HEK293 (cell line): Measurements from ENCODE around the gene AVP.

Source experiments
- CTCF ChIA-PET: fragments of 350-600 bp; formaldehyde crosslinking; extraction: SDS; loops from one replicate; lab custom pipeline; 2021; ENCODE audit warnings: antibody characterized with exemption; lab: Yijun Ruan, JAX
- POLR2A ChIA-PET: fragments of 300-600 bp; formaldehyde crosslinking; extraction: SDS; loops from one replicate; lab custom pipeline; 2020; ENCODE audit warnings: antibody characterized with exemption, inconsistent platforms; lab: Yijun Ruan, JAX
- H3K27ac ChIP-seq: fragments of 200-500 bp; sonication (Bioruptor generic); 2 replicates; pipeline ENCODE4 v1.5.1; 2014; ENCODE audit warnings: low read depth, low read length, control low read depth, inconsistent platforms; ENCODE audit errors: extremely low read depth
- H3K36me3 ChIP-seq, 2 experiments: fragments of 200-500 bp in 1 of 2; sonication (Bioruptor generic) in 1 of 2; 1 replicate in 1 of 2; 2 replicates in 1 of 2; pipeline ENCODE4 v1.5.1; 2014 to 2017; ENCODE audit warnings: inconsistent platforms in 2 of 2, low read length in 2 of 2; ENCODE audit not compliant: control insufficient read depth in 2 of 2, insufficient read depth in 1 of 2
- H3K4me1 ChIP-seq: fragments of 200-500 bp; sonication (Bioruptor generic); 2 replicates; pipeline ENCODE4 v1.5.1; 2014; ENCODE audit warnings: mild to moderate bottlenecking, low read length, inconsistent platforms; ENCODE audit not compliant: control insufficient read depth, insufficient read depth
- H3K4me3 ChIP-seq: 2 replicates; pipeline ENCODE4 v1.5.1; 2011; ENCODE audit warnings: low read depth, mild to moderate bottlenecking, control low read depth, low read length, moderate library complexity
- H3K9me3 ChIP-seq: fragments of 200-500 bp; sonication (Bioruptor generic); 2 replicates; pipeline ENCODE4 v1.5.1; 2014; ENCODE audit warnings: low read depth, low read length, inconsistent platforms; ENCODE audit not compliant: control insufficient read depth, insufficient read depth
- BCL11B ChIP-seq: fragments of 450-650 bp; formaldehyde crosslinking; IDR thresholded peaks from 2 replicates; pipeline ENCODE4 v1.5.1; 2016; ENCODE audit warnings: low read depth, missing biosample characterization, missing genetic modification characterization
- HOXC10 ChIP-seq: sonication (generic); formaldehyde crosslinking; IDR thresholded peaks from 2 replicates; pipeline ENCODE4 v1.8.1; 2023; ENCODE audit warnings: mild to moderate bottlenecking, missing genetic modification reagents
- SP7 ChIP-seq: fragments of 450-650 bp; formaldehyde crosslinking; IDR thresholded peaks from 2 replicates; pipeline ENCODE4 v1.5.1; 2016; ENCODE audit warnings: missing biosample characterization, missing genetic modification characterization
- TRIM28 ChIP-seq: IDR thresholded peaks from 2 replicates; pipeline ENCODE4 v1.6.1; 2011; ENCODE audit warnings: low read length, control low read depth, borderline replicate concordance
- ZBTB20 ChIP-seq: fragments of 450-650 bp; formaldehyde crosslinking; IDR thresholded peaks from 2 replicates; pipeline ENCODE4 v1.5.1; 2016; ENCODE audit warnings: missing biosample characterization, missing genetic modification characterization
- ZFP37 ChIP-seq: fragments of 450-650 bp; formaldehyde crosslinking; IDR thresholded peaks from 2 replicates; pipeline ENCODE4 v1.5.1; 2016; ENCODE audit warnings: missing biosample characterization, missing genetic modification characterization
- ZNF10 ChIP-seq: fragments of 450-650 bp; formaldehyde crosslinking; IDR thresholded peaks from 2 replicates; pipeline ENCODE4 v1.5.1; 2017; ENCODE audit warnings: missing biosample characterization, missing genetic modification characterization
- ZNF114 ChIP-seq: fragments of 450-650 bp; formaldehyde crosslinking; IDR thresholded peaks from 2 replicates; pipeline ENCODE4 v1.5.0; 2017; ENCODE audit warnings: missing biosample characterization, missing genetic modification characterization
- ZNF184 ChIP-seq: fragments of 450-650 bp; IDR thresholded peaks from 2 replicates; pipeline ENCODE4 v1.5.1; 2018; ENCODE audit warnings: missing biosample characterization, mild to moderate bottlenecking, missing genetic modification characterization
- ZNF214 ChIP-seq: fragments of 450-650 bp; formaldehyde crosslinking; IDR thresholded peaks from 2 replicates; pipeline ENCODE4 v1.5.1; 2017; ENCODE audit warnings: missing biosample characterization, mild to moderate bottlenecking, missing genetic modification characterization, borderline replicate concordance
- ZNF23 ChIP-seq: fragments of 450-650 bp; formaldehyde crosslinking; IDR thresholded peaks from 2 replicates; pipeline ENCODE4 v1.5.1; 2016; ENCODE audit warnings: missing biosample characterization, missing genetic modification characterization, borderline replicate concordance
- ZNF248 ChIP-seq: fragments of 450-650 bp; formaldehyde crosslinking; IDR thresholded peaks from 2 replicates; pipeline ENCODE4 v1.5.1; 2017; ENCODE audit warnings: missing biosample characterization, missing genetic modification characterization
- ZNF280D ChIP-seq: fragments of 450-650 bp; formaldehyde crosslinking; IDR thresholded peaks from 2 replicates; pipeline ENCODE4 v1.5.1; 2016; ENCODE audit warnings: missing biosample characterization, missing genetic modification characterization
- ZNF302 ChIP-seq: fragments of 450-650 bp; formaldehyde crosslinking; IDR thresholded peaks from 2 replicates; pipeline ENCODE4 v1.5.1; 2016; ENCODE audit warnings: missing biosample characterization, missing genetic modification characterization, low read depth
- ZNF391 ChIP-seq: fragments of 450-650 bp; formaldehyde crosslinking; IDR thresholded peaks from 2 replicates; pipeline ENCODE4 v1.5.1; 2016; ENCODE audit warnings: low read depth, missing biosample characterization, missing genetic modification characterization, borderline replicate concordance
- ZNF501 ChIP-seq: fragments of 450-650 bp; formaldehyde crosslinking; IDR thresholded peaks from 2 replicates; pipeline ENCODE4 v1.5.1; 2016; ENCODE audit warnings: missing biosample characterization, missing genetic modification characterization
- ZNF596 ChIP-seq: fragments of 450-650 bp; IDR thresholded peaks from 2 replicates; pipeline ENCODE4 v1.5.0; 2018; ENCODE audit warnings: missing biosample characterization, mild to moderate bottlenecking, missing genetic modification characterization, moderate library complexity
- ZNF600 ChIP-seq: fragments of 450-650 bp; formaldehyde crosslinking; IDR thresholded peaks from 2 replicates; pipeline ENCODE4 v1.5.1; 2016; ENCODE audit warnings: missing biosample characterization, missing genetic modification characterization
- ZNF623 ChIP-seq: fragments of 450-650 bp; formaldehyde crosslinking; IDR thresholded peaks from 2 replicates; pipeline ENCODE4 v1.5.1; 2016; ENCODE audit warnings: missing biosample characterization, missing genetic modification characterization
- ZNF692 ChIP-seq: fragments of 450-650 bp; formaldehyde crosslinking; IDR thresholded peaks from 2 replicates; pipeline ENCODE4 v1.5.1; 2016; ENCODE audit warnings: missing biosample characterization, missing genetic modification characterization
- ZNF707 ChIP-seq: fragments of 450-650 bp; formaldehyde crosslinking; IDR thresholded peaks from 2 replicates; pipeline ENCODE4 v1.5.1; 2016; ENCODE audit warnings: missing biosample characterization, missing genetic modification characterization
- TF ChIP-seq, protein P1 (sequence below): fragments of 450-650 bp; IDR thresholded peaks from 2 replicates; pipeline ENCODE4 v1.5.1; 2018; ENCODE audit warnings: missing biosample characterization, mild to moderate bottlenecking, missing genetic modification characterization
- TF ChIP-seq, protein P2 (sequence below): fragments of 450-650 bp; formaldehyde crosslinking; IDR thresholded peaks from 2 replicates; pipeline ENCODE4; 2016; ENCODE audit warnings: missing biosample characterization, missing genetic modification characterization

AVP gene

GRCh38 chr20:3102575-3103368 lies 18.2 kb upstream of the AVP start:
- H3K9me3 ChIP-seq: no peaks in the 10 kb centered on the region
- POLR2A ChIA-PET: no interaction called here
- H3K4me3 ChIP-seq: no peak overlapping the region
- TF ChIP-seq ZNF114 (tag by site-specific recombination): no peak
- no peak for TF ChIP-seq ZNF10 (tag by site-specific recombination)
- peak; percentile 17; the same call in 1 of the 2 replicates for TF ChIP-seq ZBTB20 (tag by site-specific recombination)
- no peak for TF ChIP-seq ZNF391 (tag by site-specific recombination)
- 0 out of 2 replicates have a peak, but pooled peaks have one; percentile 45 for TF ChIP-seq ZNF600 (tag by site-specific recombination)
- TF ChIP-seq ZNF692: no peak
- TF ChIP-seq, protein P1, sequence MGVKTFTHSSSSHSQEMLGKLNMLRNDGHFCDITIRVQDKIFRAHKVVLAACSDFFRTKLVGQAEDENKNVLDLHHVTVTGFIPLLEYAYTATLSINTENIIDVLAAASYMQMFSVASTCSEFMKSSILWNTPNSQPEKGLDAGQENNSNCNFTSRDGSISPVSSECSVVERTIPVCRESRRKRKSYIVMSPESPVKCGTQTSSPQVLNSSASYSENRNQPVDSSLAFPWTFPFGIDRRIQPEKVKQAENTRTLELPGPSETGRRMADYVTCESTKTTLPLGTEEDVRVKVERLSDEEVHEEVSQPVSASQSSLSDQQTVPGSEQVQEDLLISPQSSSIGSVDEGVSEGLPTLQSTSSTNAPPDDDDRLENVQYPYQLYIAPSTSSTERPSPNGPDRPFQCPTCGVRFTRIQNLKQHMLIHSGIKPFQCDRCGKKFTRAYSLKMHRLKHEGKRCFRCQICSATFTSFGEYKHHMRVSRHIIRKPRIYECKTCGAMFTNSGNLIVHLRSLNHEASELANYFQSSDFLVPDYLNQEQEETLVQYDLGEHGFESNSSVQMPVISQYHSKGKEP (tag by site-specific recombination): no peak
- TF ChIP-seq BCL11B (tag by site-specific recombination): no peak
- TF ChIP-seq ZNF707: no peak
- TF ChIP-seq ZNF184 (tag by site-specific recombination): no peak
- peak; percentile 91 for TF ChIP-seq SP7 (tag by site-specific recombination)
- TF ChIP-seq ZNF280D (tag by site-specific recombination): no peak
- TF ChIP-seq, all 188 proteins: peak for 3
- CTCF ChIA-PET: interaction anchor here (1.9 kb wide), 1 partner anchor 11 kb away, joined by 6 read pairs; no protein-coding TSS in a partner anchor
- Histone ChIP-seq H3K36me3 (no peaks in the 10 kb centered on the region), H3K27ac (no peak overlapping the region), H3K4me1 (no peaks in the 10 kb centered on the region)

GRCh38 chr20:3101737-3102574 lies 17.4 kb upstream of the AVP start:
- Histone ChIP-seq H3K27ac (no peak overlapping the region), H3K4me1 (no peaks in the 10 kb centered on the region), H3K9me3 (no peaks in the 10 kb centered on the region), H3K4me3 (no peak overlapping the region), H3K36me3 (no peaks in the 10 kb centered on the region)
- POLR2A ChIA-PET: interaction anchor here (0.6 kb wide), 1 partner anchor 75 kb away, joined by 6 read pairs; no protein-coding TSS in a partner anchor
- TF ChIP-seq HOXC10: no peak
- TF ChIP-seq ZNF23: no peak
- no peak for TF ChIP-seq ZNF501
- TF ChIP-seq ZNF596 (tag by site-specific recombination): no peak
- no peak for TF ChIP-seq ZNF214 (tag by site-specific recombination)
- no peak for TF ChIP-seq ZNF302 (tag by site-specific recombination)
- TF ChIP-seq, protein P2, sequence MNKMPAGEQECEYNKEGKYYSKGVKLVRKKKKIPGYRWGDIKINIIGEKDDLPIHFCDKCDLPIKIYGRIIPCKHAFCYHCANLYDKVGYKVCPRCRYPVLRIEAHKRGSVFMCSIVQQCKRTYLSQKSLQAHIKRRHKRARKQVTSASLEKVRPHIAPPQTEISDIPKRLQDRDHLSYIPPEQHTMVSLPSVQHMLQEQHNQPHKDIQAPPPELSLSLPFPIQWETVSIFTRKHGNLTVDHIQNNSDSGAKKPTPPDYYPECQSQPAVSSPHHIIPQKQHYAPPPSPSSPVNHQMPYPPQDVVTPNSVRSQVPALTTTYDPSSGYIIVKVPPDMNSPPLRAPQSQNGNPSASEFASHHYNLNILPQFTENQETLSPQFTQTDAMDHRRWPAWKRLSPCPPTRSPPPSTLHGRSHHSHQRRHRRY (tag by site-specific recombination): no peak
- no peak for TF ChIP-seq ZNF623 (tag by site-specific recombination)
- no peak for TF ChIP-seq ZNF248 (tag by site-specific recombination)
- TF ChIP-seq ZFP37 (tag by site-specific recombination): no peak
- no peak for TF ChIP-seq TRIM28
- CTCF ChIA-PET: interaction anchor here (0.5 kb wide), 1 partner anchor 255 kb away, joined by 5 read pairs; no protein-coding TSS in a partner anchor
